ELF-1 (cell line): ENCODE data around the gene RETREG1.
"Not testable (repeated sequence)": the region's sequence is repeated elsewhere in the genome, so short reads cannot be mapped to it uniquely, and the experiment has no call there.

Experiments
- DNase-seq: peaks from one replicate; pipeline ENCODE4 v3.0.0-alpha.2; 2016; ENCODE audit warnings: low read depth, low spot score

Gene RETREG1

DNA sequence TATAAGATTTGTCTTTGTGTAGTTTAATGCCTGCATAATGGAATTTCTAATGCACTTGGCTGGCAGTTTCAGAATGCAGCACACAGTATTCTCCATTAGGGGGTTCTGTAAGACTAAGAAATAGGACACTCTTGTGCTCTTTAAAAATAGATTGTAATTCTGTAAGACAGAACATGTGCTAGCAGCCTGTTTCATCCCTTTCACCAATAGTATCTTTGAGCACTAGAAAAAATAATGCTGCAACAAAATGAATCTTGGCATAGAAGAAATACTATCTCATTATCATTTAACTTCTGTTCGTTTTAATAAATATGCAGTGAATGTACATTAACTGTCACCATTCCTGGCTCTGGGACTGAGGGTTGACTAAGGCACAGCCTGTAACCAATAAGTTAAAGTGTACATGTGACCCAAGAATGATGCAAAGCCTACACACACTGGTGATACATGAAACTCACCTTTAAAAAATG, 127.4 kb downstream of the RETREG1 start:
- DNase-seq, result no peak

- no peak for DNase-seq
Observed at GRCh38 chr5:16487456-16487855, 129.3 kb downstream of the RETREG1 start.

DNA sequence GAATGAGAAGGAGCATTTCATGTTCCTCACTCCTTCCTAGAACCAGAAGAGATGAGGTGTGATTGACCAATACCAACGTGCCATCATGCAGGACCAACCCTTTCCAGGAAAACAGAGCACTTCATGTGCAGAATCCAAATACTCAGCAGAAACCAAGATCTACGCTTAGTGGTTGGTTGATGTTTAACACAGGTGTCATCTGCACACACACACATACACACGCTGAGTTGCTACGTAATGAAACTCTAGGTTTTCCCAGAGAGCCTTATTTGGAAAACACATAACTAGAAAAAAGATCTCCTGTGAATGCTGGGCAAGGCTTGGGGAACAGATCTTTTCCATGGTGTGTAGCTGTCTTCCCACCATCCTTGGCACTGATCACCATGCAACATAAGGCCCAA, 130.1 kb downstream of the RETREG1 start:
- DNase-seq, result no peak

GRCh38 chr5:16485656-16486055, 131.1 kb downstream of the RETREG1 start:
- DNase-seq, result no peak

- no peak for DNase-seq
Observed at GRCh38 chr5:16484081-16484480, 132.7 kb downstream of the RETREG1 start.

DNA sequence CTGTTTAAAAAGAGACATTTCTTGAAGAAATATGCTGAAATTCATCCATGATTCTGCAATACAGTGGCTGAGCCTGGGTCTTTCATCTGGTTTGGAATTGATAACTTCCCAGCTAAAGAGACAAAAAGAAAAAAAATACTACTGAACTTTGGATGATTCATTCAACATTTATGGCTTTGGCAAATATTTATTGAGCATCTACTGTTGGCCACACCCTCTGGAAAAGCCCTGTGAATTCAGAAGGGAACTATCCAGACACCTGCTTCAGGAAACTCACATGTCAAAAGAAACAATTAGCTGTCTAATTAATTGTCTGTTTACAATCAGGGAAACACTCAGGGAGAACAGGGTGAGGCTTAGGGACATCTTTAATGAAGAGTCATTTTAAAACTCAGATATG, 133.4 kb downstream of the RETREG1 start:
- no peak for DNase-seq

GRCh38 chr5:16482891-16483290, 133.9 kb downstream of the RETREG1 start:
- no peak for DNase-seq

DNA sequence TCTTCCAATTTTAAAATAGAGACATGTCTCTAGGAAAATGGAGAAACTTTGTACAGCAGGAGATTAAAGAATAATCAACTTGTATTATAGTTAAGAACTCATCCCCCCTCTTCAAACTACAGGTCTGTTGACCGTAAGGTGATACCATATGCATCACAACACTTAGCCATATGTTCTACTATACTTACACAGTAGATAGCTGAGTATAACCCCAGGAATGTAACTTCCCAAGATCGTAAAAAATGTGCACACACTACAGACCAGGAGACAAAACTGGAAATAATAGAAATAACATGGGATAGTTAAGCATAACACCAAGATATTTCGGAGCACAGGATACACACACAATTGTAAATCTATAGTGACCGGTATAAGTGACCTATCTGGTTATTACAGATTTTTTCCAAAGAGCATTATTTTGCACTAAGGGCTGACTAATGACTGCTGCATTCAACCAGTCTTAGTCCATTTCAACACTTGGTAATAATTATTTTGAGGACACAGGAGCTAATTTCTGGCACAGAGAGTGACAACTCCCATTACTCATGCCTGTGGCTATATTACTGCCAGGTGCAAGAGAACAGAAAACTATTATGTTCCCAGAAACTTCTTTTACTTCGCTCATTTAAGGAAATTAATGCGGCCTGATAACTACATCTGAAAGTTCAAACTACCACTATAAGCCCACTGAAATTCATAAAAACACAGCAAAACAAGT, 135.8 kb downstream of the RETREG1 start:
- no peak for DNase-seq

GRCh38 chr5:16480144-16480543, 136.7 kb downstream of the RETREG1 start:
- DNase-seq, result no peak

DNA sequence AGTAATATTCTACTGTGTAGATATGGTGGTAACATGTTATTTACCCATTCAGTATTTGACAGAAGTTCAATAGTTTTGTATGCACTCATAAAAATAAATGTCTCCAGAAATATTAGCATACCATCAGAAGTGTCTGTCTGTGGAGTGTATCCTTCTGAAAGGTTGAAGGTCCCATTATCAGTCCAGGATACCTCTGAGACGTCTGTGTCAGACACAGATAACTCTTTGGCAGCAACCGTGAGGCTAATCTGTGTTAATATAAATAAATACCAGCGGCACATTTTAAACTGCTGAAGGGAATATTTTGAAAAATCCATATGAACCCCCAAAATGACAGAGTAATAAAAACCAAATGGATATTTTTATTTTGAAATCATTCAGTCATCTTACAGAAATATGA, 139.3 kb downstream of the RETREG1 start:
- DNase-seq, result no peak

- not testable (repeated sequence) for DNase-seq
Observed at GRCh38 chr5:16476417-16476816, 140.4 kb downstream of the RETREG1 start.

GRCh38 chr5:16471387-16471786, 145.4 kb downstream of the RETREG1 start:
- DNase-seq, result no peak

DNA sequence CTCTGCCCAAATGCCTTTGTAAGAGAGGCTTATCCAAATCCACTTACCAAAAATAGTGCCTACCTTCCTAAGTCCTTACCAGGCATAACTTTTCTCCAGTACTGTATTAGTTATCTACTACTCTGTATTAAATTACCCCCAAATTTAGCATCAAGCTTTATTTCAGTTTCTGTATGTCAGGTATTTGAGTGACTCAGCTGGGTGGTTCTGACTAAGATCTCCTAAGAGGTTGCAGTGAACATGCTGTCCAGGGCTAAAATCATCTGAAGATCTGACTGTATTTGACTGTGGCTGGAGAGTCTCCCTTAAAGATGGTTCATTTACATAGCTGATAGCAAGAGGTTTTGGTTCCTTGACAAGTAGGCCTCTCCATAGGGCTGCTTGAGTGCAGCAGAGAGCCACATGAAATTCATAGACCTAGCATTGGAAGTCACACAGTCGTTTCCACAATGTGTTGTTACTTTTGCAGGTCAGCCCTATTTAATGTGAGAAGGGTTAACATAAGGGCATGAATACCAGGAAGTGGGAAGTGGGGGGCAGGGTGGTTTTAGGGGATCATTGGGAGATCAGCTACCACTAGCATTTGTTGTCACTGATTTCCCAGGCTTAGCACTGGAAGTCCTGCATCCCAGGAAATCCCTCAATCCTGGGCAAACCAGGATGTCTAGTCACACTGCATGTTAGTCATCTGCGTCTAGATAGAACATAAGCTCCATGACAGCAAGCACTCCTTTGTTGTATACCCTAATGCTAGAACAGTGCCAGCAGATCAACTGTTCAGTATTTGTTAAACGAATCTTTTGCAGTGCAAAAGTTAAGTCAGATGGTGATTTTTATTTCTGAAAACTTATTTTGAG, 149.2 kb downstream of the RETREG1 start:
- DNase-seq, result no peak

DNA sequence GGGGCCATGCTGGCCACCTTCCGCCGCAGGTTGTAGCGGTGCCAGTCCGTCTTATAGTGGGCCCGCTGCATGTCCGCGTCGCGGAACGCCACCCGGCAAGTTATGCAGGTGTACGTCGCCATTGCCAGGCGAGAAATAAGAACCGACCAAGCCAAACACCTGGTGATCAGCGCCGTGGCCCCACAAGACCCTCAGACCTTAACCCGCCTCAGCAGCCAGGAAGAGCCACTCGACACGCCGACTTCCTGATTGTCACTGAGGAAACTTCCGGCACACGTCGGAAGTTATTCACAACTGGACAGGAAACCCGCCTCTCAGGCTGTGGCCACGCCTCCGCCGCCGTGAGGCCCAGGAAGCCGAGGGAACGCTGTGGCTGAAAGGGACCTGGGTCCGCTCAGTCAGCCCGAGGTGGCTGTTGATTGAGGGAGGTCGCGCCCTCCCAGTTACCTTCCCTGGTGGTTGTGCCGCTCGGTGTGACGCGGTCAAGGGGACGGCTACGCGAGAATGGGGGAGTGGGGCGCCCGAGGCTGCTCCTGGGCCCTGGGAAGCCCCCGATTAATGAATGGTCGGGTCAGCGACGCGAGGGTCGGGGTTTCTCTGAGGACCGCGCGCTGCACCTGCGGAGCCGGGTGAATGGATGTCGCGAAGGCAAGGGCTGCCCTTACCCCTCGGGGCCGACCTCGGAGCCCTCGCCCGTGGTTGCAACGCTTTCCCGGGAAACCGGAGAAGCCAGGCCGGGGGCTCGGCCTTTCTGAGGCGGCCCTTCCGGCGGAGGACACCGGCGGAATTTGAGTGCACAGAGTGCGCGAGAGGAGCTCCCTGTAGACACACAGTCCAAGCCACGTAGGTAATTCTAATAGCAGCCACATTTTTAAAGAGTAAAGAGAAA, 151.0 kb downstream of the RETREG1 start, which contains the start of gene ZNF622:
Gene ZNF622, minus strand, starts transcription at position 257 of the 889 bp plus-strand sequence. Its CDS starts 135 bp downstream, at position 122.
- peak; percentile 94 for DNase-seq

- no peak for DNase-seq
Observed at GRCh38 chr5:16464664-16465543, 151.9 kb downstream of the RETREG1 start.

- no peak for DNase-seq
Observed at GRCh38 chr5:16464231-16464630, 152.6 kb downstream of the RETREG1 start.

GRCh38 chr5:16461782-16462181, 155.0 kb downstream of the RETREG1 start:
- DNase-seq, result no peak

DNA sequence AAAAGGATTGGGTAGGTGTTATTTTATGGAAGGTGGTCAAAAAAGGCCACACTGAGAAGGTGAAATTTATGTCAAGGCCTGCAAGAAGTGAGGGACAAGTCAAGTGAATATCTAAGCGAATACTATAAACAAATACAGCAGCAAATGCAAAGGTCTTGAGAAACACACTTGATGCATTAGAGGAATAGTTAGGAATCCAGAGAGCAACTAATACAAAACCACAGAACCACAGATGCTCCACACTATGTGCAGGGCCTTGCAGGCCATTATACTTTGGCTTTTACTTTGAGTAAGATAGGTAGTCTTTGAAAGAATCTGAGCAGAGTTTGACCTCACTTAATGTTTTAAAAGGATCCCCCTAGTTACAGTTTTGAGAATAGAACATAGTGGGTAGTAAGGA, 155.8 kb downstream of the RETREG1 start:
- no peak for DNase-seq

- no peak for DNase-seq
Observed at GRCh38 chr5:16459451-16459850, 157.3 kb downstream of the RETREG1 start.

DNA sequence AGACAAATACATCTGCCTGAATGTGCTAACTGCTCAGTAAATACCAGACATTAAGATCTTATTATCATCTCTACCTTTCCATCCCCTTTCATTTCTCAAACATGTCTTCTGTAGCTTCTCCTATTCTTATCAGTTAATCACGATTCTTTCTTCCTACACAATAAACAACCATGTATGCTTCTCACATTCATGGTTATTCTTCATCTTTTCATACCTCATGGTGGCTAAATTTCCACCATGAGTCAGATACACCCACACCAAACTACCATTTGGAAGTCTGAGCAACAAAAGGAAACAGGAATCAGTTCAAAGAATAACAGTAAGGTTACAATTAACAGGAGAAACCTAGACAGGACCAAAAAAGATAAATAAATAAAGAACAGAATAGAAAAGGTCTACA, 158.9 kb downstream of the RETREG1 start:
- no peak for DNase-seq

DNA sequence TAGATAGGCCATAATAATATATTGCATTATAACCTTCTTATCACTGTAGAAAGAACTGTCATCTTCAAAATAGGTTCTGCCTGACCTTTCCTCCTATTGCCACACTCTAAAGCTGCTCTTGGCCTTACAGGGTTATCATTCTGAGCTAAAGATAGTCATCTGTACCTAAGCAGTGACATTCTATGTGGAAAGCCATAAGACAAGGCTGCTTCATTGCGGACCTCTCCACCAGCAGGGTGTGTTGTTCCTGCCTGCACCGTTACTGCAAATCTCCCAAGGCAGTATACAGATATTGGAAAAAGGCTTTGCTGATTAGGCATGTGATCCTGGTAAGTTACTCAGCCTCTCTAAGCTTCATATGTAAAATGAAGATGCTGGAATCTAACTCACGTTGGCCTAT, 159.3 kb downstream of the RETREG1 start:
- no peak for DNase-seq
